SK-N-SH treated with all-trans-retinoic acid at 6 μM for 48 hours (cell line): Measurements from ENCODE around the gene KCTD12.

ENCODE experiments used
- ARNTL ChIP-seq: fragments of 450-650 bp; formaldehyde crosslinking; IDR thresholded peaks from 2 replicates; pipeline ENCODE4 v1.5.0; 2020; ENCODE audit warnings: low read depth, mild to moderate bottlenecking, moderate library complexity, borderline replicate concordance
- BACH2 ChIP-seq: fragments of 250-450 bp; sonication (Bioruptor Pico); IDR thresholded peaks from 2 replicates; pipeline ENCODE4 v1.9.0; 2021; ENCODE audit warnings: mild to moderate bottlenecking, borderline replicate concordance
- CREB5 ChIP-seq: fragments of 250-450 bp; sonication (Bioruptor Pico); IDR thresholded peaks from 2 replicates; pipeline ENCODE4 v1.5.1; 2020; ENCODE audit warnings: low read depth, mild to moderate bottlenecking, moderate library complexity
- ISL1 ChIP-seq: fragments of 250-450 bp; sonication (Bioruptor Pico); IDR thresholded peaks from 2 replicates; pipeline ENCODE4 v2.1.2; 2022; ENCODE audit warnings: mild to moderate bottlenecking, moderate library complexity
- POU6F1 ChIP-seq: fragments of 250-450 bp; sonication (Bioruptor Pico); IDR thresholded peaks from 2 replicates; pipeline ENCODE4 v1.8.0; 2021; ENCODE audit warnings: low read depth, mild to moderate bottlenecking, moderate library complexity, borderline replicate concordance
- RARB ChIP-seq: fragments of 250-450 bp; sonication (Bioruptor Pico); IDR thresholded peaks from 2 replicates; pipeline ENCODE4 v1.8.0; 2021; ENCODE audit warnings: mild to moderate bottlenecking, moderate library complexity
- SNAI2 ChIP-seq: fragments of 250-450 bp; sonication (Bioruptor Pico); IDR thresholded peaks from 2 replicates; pipeline ENCODE4 v1.5.0; 2020; ENCODE audit warnings: mild to moderate bottlenecking, moderate library complexity
- ZC3H10 ChIP-seq: fragments of 250-450 bp; sonication (Bioruptor Pico); IDR thresholded peaks from 2 replicates; pipeline ENCODE4 v1.5.1; 2021; ENCODE audit warnings: mild to moderate bottlenecking, moderate library complexity
- ZFP3 ChIP-seq: fragments of 250-450 bp; sonication (Bioruptor Pico); IDR thresholded peaks from 2 replicates; pipeline ENCODE4 v1.5.0; 2020; ENCODE audit warnings: mild to moderate bottlenecking, moderate library complexity
- ZNF565 ChIP-seq: fragments of 450-650 bp; formaldehyde crosslinking; conservative IDR thresholded peaks from 2 replicates; pipeline ENCODE4 v1.5.0; 2020; ENCODE audit warnings: low read depth, mild to moderate bottlenecking, moderate library complexity

GRCh38 chr13:76925115-76925514 is 38.9 kb upstream of the KCTD12 start:
- TF ChIP-seq CREB5 (CRISPR knock-in tag) (no peak), ARNTL (CRISPR knock-in tag) (no peak), ZFP3 (no peak), ZNF565 (CRISPR knock-in tag) (no peak), RARB (CRISPR knock-in tag) (no peak), BACH2 (CRISPR knock-in tag) (no peak), ZC3H10 (CRISPR knock-in tag) (no peak), POU6F1 (CRISPR knock-in tag) (no peak), ISL1 (no peak), SNAI2 (no peak)
